Prostate gland (tissue), 2 donors: ENCODE measurements around the gene AAR2. TPM values are rescaled to one million over a fixed set of nuclear protein-coding genes. Genes with fewer than 3 reads are reported as not detected.
A peak's percentile ranks its signal among the peaks of the same experiment; 100 is the strongest.

Experiments
- DNase-seq: peaks from one replicate; pipeline ENCODE4 v3.0.0-alpha.2; 2019; ENCODE audit warnings: low spot score
- H3K27ac ChIP-seq, 2 donors: fragments of 200-600 bp; sonication (generic); 2 replicates each; pipeline ENCODE4 v1.5.1; 2017 to 2019
- H3K27me3 ChIP-seq: fragments of 200-600 bp; sonication (generic); replicated peaks from 2 replicates; pipeline ENCODE4 v1.5.1; 2019; ENCODE audit not compliant: insufficient read depth
- H3K36me3 ChIP-seq, 2 donors: fragments of 200-600 bp; sonication (generic); 1 replicate in 1 of 2; 2 replicates in 1 of 2; pipeline versions ENCODE4 v1.5.1 to v1.8.1; 2017 to 2019
- H3K4me1 ChIP-seq: fragments of 200-600 bp; sonication (generic); replicated peaks from 2 replicates; pipeline ENCODE4 v1.5.1; 2019
- H3K4me3 ChIP-seq, 2 donors: fragments of 200-600 bp; sonication (generic); 2 replicates each; pipeline ENCODE4 v1.5.1; 2017 to 2019
- H3K9me3 ChIP-seq: fragments of 200-600 bp; sonication (generic); 2 replicates; pipeline ENCODE4 v1.5.1; 2017
- CTCF ChIP-seq, 4 experiments: fragments of 200-600 bp in 2 of 4; fragments of 450-650 bp in 2 of 4; sonication (generic) in 2 of 4; IDR thresholded peaks; 1 replicate in 3 of 4; 2 replicates in 1 of 4; pipeline ENCODE4 v1.5.1; 2016 to 2019; ENCODE audit warnings: antibody characterized with exemption in 4 of 4, mild to moderate bottlenecking in 2 of 4, moderate library complexity in 2 of 4
- POLR2A ChIP-seq: fragments of 450-650 bp; IDR thresholded peaks from one replicate; pipeline ENCODE4 v1.6.1; 2016; ENCODE audit warnings: antibody characterized with exemption, mild to moderate bottlenecking
- POLR2AphosphoS5 ChIP-seq: sonication (generic); formaldehyde crosslinking; IDR thresholded peaks from one replicate; pipeline ENCODE4 v1.6.1; 2017; ENCODE audit warnings: antibody characterized with exemption
- WGBS: methylation state at CpG from one replicate; pipeline ENCODE4 v1.1.5; 2018; 5-methylcytosine and 5-hydroxymethylcytosine counted together
- intact Hi-C: fragments of 100-400 bp; cut with DNase I; formaldehyde crosslinking; loops from one replicate; pipeline ENCODE4 v1.14.2; 2022
- total RNA-seq, 2 donors: library from RNA; depleted of rRNA; stranded (reverse); fragments of >200 nt; gene quantifications; one replicate each; pipeline ENCODE4 v1.1.0, GENCODE V29; 2016

AAR2 gene
- total RNA-seq, 2 donors from 2014 or later, result 34.7 to 44.6 TPM

- DNase-seq, result no peak
- Histone ChIP-seq H3K27me3 (no peaks in the 10 kb centered on the region), H3K4me1 (no peaks in the 10 kb centered on the region), H3K36me3 (no peaks in the 10 kb centered on the region), H3K9me3 (no peaks in the 10 kb centered on the region), H3K27ac (no peak overlapping the region), H3K4me3 (no peak overlapping the region)
- WGBS, result 84% methylated on average over 10 of the region's 10 CpGs
- TF ChIP-seq POLR2A, result no peak
- no peak for TF ChIP-seq POLR2AphosphoS5
- TF ChIP-seq CTCF (IDR thresholded peaks at IDR 0.05), result no peak
- intact Hi-C loops, result loop anchor here (5.0 kb wide), 1 partner anchor 234 kb away; no protein-coding TSS in a partner anchor
Observed at GRCh38 chr20:36208257-36208656, 28.0 kb upstream of the AAR2 start.

- DNase-seq, result no peak
- Histone ChIP-seq H3K4me3 (no peak overlapping the region), H3K27ac (no peak overlapping the region), H3K36me3 (no peaks in the 10 kb centered on the region), H3K9me3 (no peaks in the 10 kb centered on the region), H3K27me3 (no peaks in the 10 kb centered on the region), H3K4me1 (no peaks in the 10 kb centered on the region)
- 70% methylated on average over 5 of the region's 5 CpGs for WGBS
- TF ChIP-seq CTCF (IDR thresholded peaks at IDR 0.05), result no peak
- TF ChIP-seq POLR2AphosphoS5, result no peak
- TF ChIP-seq POLR2A, result no peak
- intact Hi-C loops, result no loop called here
Observed at GRCh38 chr20:36210436-36211021, 25.7 kb upstream of the AAR2 start.

- no peaks in the 10 kb centered on the region for H3K36me3 ChIP-seq
Observed at GRCh38 chr20:36213362-36213761, 22.9 kb upstream of the AAR2 start.

GRCh38 chr20:36214684-36215256 lies 21.5 kb upstream of the AAR2 start:
- intact Hi-C loops, result no loop called here

More at GRCh38 chr20:36213362-36213761, 22.9 kb upstream of the AAR2 start:
- DNase-seq, result no peak
- no peak overlapping the region for H3K4me3 ChIP-seq
- H3K9me3 ChIP-seq, result no peaks in the 10 kb centered on the region
- TF ChIP-seq POLR2A (no peak), POLR2AphosphoS5 (no peak), CTCF (IDR thresholded peaks at IDR 0.05) (no peak)
- 68% methylated on average over 2 of the region's 2 CpGs for WGBS
- H3K4me1 ChIP-seq, result no peaks in the 10 kb centered on the region
- H3K27me3 ChIP-seq, result no peaks in the 10 kb centered on the region
- intact Hi-C loops, result no loop called here
- no peak overlapping the region for H3K27ac ChIP-seq

More at GRCh38 chr20:36214684-36215256, 21.5 kb upstream of the AAR2 start:
- DNase-seq, result no peak
- TF ChIP-seq CTCF (IDR thresholded peaks at IDR 0.05), result peak in 2 of 4 experiments; percentile 22 to 39
- TF ChIP-seq POLR2AphosphoS5, result no peak
- H3K36me3 ChIP-seq, result no peaks in the 10 kb centered on the region
- no peak overlapping the region for H3K4me3 ChIP-seq
- no peak overlapping the region for H3K27ac ChIP-seq
- WGBS, result 63% methylated on average over 5 of the region's 5 CpGs
- no peaks in the 10 kb centered on the region for H3K27me3 ChIP-seq
- H3K4me1 ChIP-seq, result no peaks in the 10 kb centered on the region
- H3K9me3 ChIP-seq, result no peaks in the 10 kb centered on the region
